ENCODE data around the gene APOO.

The APOO gene

GRCh38 chrX:23907498-23908218, at the start of gene APOO, which contains the start of gene CXorf58:
APOO (minus strand) TSS chrX:23907938; CDS start chrX:23907702, 236 bp downstream.
CXorf58 (plus strand) TSS chrX:23908006; CDS start chrX:23910303, 2,297 bp downstream.
- peak; percentile 90 for DNase-seq (ENCODE audit: low spot score)

- DNase-seq (ENCODE audit: low spot score), result no peak
Observed at GRCh38 chrX:23954396-23954795, 46.7 kb upstream of the APOO start.

- DNase-seq (ENCODE audit: low spot score), result no peak
Observed at GRCh38 chrX:23953908-23954269, 46.2 kb upstream of the APOO start.

- no peak for DNase-seq (ENCODE audit: low spot score)
Observed at GRCh38 chrX:23952984-23953907, 45.5 kb upstream of the APOO start.

- no peak for DNase-seq (ENCODE audit: low spot score)
Observed at GRCh38 chrX:23952391-23952790, 44.7 kb upstream of the APOO start.

GRCh38 chrX:23945206-23945605, 37.5 kb upstream of the APOO start:
- DNase-seq (ENCODE audit: low spot score), result no peak

GRCh38 chrX:23944234-23944633, 36.5 kb upstream of the APOO start:
- DNase-seq (ENCODE audit: low spot score), result no peak

GRCh38 chrX:23939203-23939602, 31.5 kb upstream of the APOO start:
- DNase-seq (ENCODE audit: low spot score), result no peak

GRCh38 chrX:23938690-23939089, 31.0 kb upstream of the APOO start:
- DNase-seq (ENCODE audit: low spot score), result no peak

GRCh38 chrX:23937100-23937499, 29.4 kb upstream of the APOO start:
- DNase-seq (ENCODE audit: low spot score), result no peak

GRCh38 chrX:23936180-23936579, 28.4 kb upstream of the APOO start:
- DNase-seq (ENCODE audit: low spot score), result no peak

GRCh38 chrX:23935106-23935505, 27.4 kb upstream of the APOO start:
- DNase-seq (ENCODE audit: low spot score), result no peak

- no peak for DNase-seq (ENCODE audit: low spot score)
Observed at GRCh38 chrX:23932046-23932445, 24.3 kb upstream of the APOO start.

GRCh38 chrX:23930894-23931604, 23.3 kb upstream of the APOO start:
- DNase-seq (ENCODE audit: low spot score), result no peak

GRCh38 chrX:23926015-23926414, 18.3 kb upstream of the APOO start:
- DNase-seq (ENCODE audit: low spot score), result no peak

- DNase-seq (ENCODE audit: low spot score), result no peak
Observed at GRCh38 chrX:23919706-23920320, 12.1 kb upstream of the APOO start.

GRCh38 chrX:23919148-23919547, 11.4 kb upstream of the APOO start:
- no peak for DNase-seq (ENCODE audit: low spot score)

GRCh38 chrX:23911126-23911835, 3.5 kb upstream of the APOO start:
- DNase-seq (ENCODE audit: low spot score), result no peak

GRCh38 chrX:23908219-23909004, 674 bp upstream of the APOO start:
- no peak for DNase-seq (ENCODE audit: low spot score)

- DNase-seq (ENCODE audit: low spot score), result no peak
Observed at GRCh38 chrX:23907111-23907497, 634 bp downstream of the APOO start.

GRCh38 chrX:23904096-23904495, 3.6 kb downstream of the APOO start:
- DNase-seq (ENCODE audit: low spot score), result no peak
